HG03175 (cell line): ENCODE results near the gene GAGE1.
A peak's percentile ranks its signal among the peaks of the same experiment; 100 is the strongest.
"Not testable (repeated sequence)": the region's sequence is repeated elsewhere in the genome, so short reads cannot be mapped to it uniquely, and the experiment has no call there.

Experiments used
- ATAC-seq: cut with Tn5 transposase; IDR thresholded peaks from one replicate; pipeline ENCODE4 v1.9.1; 2021; ENCODE audit warnings: mild to moderate bottlenecking, moderate library complexity; ENCODE audit not compliant: unreplicated experiment

GAGE1 gene, protein sequence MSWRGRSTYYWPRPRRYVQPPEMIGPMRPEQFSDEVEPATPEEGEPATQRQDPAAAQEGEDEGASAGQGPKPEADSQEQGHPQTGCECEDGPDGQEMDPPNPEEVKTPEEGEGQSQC

DNA sequence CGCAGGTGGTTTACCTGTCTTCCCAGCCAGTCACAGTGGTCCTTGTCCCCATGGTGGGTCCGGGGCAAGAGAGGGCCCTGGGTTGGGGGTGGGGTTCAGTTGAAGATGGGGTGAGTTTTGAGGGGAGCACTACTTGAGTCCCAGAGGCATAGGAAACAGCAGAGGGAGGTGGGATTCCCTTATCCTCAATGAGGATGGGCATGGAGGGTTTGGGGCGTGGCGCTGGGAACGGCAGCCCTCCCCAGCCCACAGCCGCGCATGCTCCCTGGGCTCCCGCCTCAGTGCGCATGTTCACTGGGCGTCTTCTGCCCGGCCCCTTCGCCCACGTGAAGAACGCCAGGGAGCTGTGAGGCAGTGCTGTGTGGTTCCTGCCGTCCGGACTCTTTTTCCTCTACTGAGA, at the start of gene GAGE1:
Gene GAGE1 (plus strand): TSS at position 301 of the 400 bp plus-strand sequence. CDS start 1,155 bp downstream, outside the sequence.
- not testable (repeated sequence) for ATAC-seq

DNA sequence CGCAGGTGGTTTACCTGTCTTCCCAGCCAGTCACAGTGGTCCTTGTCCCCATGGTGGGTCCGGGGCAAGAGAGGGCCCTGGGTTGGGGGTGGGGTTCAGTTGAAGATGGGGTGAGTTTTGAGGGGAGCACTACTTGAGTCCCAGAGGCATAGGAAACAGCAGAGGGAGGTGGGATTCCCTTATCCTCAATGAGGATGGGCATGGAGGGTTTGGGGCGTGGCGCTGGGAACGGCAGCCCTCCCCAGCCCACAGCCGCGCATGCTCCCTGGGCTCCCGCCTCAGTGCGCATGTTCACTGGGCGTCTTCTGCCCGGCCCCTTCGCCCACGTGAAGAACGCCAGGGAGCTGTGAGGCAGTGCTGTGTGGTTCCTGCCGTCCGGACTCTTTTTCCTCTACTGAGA, 47.8 kb upstream of the GAGE1 start, which contains the start of gene GAGE12E:
Gene GAGE12E (plus strand): TSS at position 301 of the 400 bp plus-strand sequence. CDS start 1,155 bp downstream, outside the sequence.
- not testable (repeated sequence) for ATAC-seq

GRCh38 chrX:49560542-49560941, 38.3 kb upstream of the GAGE1 start, which contains the start of gene GAGE12F:
GAGE12F (plus strand) TSS chrX:49560842; CDS start chrX:49561997, 1,155 bp downstream.
- not testable (repeated sequence) for ATAC-seq

GRCh38 chrX:49568728-49569127, 30.1 kb upstream of the GAGE1 start:
- not testable (repeated sequence) for ATAC-seq

DNA sequence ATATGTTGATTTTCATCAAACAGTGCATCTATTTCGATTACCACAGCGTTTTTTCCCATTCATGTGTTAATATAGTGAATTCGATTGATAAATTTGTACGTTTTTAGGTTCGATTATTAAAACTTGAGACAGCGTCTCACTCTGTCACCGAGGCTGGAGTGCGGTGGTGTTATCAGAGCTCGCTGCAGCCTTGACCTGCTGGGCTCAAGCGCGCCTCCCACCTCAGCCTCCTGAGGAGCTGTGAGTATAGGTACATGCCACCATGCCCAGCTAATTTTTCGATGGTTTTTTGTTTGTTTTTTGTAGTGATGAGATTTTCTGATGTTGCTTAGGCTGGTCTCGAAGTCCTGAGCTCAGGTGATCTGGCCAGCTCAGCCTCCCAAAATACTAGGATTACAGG, 29.7 kb upstream of the GAGE1 start:
- not testable (repeated sequence) for ATAC-seq

DNA sequence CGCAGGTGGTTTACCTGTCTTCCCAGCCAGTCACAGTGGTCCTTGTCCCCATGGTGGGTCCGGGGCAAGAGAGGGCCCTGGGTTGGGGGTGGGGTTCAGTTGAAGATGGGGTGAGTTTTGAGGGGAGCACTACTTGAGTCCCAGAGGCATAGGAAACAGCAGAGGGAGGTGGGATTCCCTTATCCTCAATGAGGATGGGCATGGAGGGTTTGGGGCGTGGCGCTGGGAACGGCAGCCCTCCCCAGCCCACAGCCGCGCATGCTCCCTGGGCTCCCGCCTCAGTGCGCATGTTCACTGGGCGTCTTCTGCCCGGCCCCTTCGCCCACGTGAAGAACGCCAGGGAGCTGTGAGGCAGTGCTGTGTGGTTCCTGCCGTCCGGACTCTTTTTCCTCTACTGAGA, 28.7 kb upstream of the GAGE1 start, which contains the start of gene GAGE12G:
Gene GAGE12G (plus strand): TSS at position 301 of the 400 bp plus-strand sequence. CDS start 1,155 bp downstream, outside the sequence.
- ATAC-seq: not testable (repeated sequence)

GRCh38 chrX:49579649-49580048, 19.2 kb upstream of the GAGE1 start, which contains the start of gene GAGE12H:
GAGE12H (plus strand) TSS chrX:49579949; CDS start chrX:49581104, 1,155 bp downstream.
- not testable (repeated sequence) for ATAC-seq

DNA sequence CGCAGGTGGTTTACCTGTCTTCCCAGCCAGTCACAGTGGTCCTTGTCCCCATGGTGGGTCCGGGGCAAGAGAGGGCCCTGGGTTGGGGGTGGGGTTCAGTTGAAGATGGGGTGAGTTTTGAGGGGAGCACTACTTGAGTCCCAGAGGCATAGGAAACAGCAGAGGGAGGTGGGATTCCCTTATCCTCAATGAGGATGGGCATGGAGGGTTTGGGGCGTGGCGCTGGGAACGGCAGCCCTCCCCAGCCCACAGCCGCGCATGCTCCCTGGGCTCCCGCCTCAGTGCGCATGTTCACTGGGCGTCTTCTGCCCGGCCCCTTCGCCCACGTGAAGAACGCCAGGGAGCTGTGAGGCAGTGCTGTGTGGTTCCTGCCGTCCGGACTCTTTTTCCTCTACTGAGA, 9.6 kb upstream of the GAGE1 start, which contains the start of gene GAGE2A:
Gene GAGE2A (plus strand): TSS at position 301 of the 400 bp plus-strand sequence. CDS start 1,155 bp downstream, outside the sequence.
- not testable (repeated sequence) for ATAC-seq

- ATAC-seq: not testable (repeated sequence)
These were observed 8.9 kb upstream of the GAGE1 start for GRCh38 chrX:49589769-49590478.

- ATAC-seq: not testable (repeated sequence)
These were observed 8.3 kb upstream of the GAGE1 start for GRCh38 chrX:49590488-49590887.

- ATAC-seq: no peak
These were observed 12.0 kb downstream of the GAGE1 start for GRCh38 chrX:49610718-49611310.

DNA sequence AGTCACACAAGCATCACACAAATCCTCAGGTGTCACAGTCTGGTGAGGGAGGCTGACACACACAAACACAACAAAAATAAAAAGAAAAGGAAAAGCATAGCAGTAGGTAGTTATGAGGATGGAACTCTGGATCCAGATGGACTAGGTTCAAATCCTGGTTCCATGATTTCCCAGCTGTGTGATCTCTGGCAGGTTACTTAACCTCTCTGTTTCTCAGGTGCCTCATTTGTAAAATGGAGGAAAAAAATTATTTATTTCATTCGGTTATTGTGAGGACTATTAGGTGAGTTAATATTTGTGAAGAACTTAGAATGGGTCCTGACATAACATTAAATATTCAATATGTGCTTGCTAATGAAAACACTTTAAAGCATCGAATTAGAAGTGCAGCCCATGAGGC, 19.8 kb downstream of the GAGE1 start:
- ATAC-seq: no peak

DNA sequence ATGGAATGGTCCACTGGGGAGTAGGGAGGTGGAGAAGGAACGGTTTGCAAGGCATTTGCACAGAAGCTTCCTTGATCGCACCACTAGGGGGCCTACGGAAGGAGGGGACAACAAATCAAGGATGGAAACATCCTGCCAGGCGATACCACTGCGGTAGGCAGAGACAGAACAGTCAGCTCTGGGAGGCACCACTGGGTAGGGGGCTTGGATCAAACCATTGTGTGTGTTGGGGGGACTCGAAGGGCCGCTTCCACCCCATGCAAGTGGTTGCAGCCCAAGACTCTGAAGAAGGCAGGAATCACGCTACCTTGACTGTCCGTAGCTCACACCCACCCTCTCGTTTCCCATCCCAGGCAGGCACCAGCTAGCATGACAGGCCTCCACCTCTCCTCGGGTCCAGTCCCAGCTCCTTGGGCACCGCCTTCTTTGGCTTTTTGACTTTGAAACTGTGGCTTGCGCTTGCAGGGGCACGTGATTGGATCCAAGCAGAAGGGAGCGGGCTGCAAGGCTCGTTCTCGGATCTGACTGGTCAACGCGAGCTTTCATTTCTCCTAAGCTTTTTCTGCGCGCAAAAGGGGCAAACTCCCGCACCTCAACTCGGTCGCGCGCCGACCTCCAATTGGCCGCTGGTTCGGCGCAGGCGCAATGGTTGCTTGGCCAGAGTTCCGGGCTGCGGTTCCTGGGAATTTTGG, 28.4 kb downstream of the GAGE1 start:
- no peak for ATAC-seq

- no peak for ATAC-seq
These were observed 46.3 kb downstream of the GAGE1 start for GRCh38 chrX:49644991-49645637.

DNA sequence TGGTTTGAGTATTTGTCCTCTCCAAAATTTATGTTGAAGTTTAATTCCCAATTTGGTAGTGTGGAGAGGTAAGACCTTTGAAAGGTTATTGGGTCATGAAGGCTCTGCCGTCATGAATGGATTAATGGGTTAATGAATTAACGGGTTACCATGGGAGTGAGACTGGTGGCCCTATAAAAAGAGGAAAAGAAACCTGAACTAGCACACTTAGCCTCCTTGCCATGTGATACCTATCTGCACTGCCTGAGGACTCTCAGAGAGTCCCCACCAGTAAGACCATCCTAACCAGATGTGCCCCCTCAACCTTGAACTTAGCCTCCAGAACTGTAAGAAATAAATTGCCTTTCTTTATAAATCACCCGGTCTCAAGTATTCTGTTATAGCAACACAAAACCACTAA, 57.7 kb downstream of the GAGE1 start:
- peak; percentile 76 for ATAC-seq
